HL-60/S4 treated with retinoic acid at 250 ng/mL for 4 days and 3 days (cell line): ENCODE data around the gene RBM38.

ENCODE experiments used
- in situ Hi-C: fragments of 300-500 bp; cut with MboI; formaldehyde crosslinking; loops from 2 replicates; pipeline ENCODE4 v1.7.0; 2022; ENCODE audit warnings: low sequenced_read_pairs

Gene RBM38

DNA sequence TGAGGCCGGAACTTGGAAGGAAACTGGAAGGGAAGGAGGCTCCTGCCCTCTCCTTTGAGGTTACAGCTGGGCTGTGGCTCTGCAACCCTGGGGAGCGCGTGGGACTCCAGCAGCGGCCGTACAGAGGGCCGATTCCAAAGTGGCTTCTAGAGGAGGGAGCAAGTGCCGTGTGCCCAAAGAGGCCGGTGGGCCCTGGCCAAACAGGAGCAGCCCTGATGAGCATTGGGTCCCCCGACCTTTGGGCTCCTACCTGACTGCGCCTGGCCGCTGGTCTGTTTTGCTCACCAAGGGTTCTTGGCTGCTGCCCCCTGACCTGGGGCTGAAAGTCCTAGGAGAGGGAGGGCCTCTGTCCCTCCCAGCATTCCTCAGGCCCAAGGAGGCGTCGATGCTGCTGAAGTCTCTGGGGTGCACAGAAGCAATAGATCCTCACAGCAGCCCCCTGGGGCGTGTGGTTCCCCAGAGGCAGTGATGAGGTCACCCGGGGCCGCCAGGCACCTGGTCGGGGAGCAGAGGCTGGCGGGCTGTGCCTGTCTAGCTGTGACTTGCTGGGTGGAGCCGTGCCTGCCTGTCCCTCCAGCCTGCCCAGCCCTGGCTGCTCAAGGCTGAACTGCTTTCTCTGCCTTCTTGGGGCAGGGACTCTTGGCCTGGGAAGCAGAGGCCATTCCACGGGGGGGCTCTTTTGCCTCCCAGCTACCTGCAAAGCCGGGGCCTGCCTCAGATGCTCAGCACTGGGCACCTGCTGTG lies 9.8 kb downstream of the RBM38 start:
- in situ Hi-C loops, result no loop called here

DNA sequence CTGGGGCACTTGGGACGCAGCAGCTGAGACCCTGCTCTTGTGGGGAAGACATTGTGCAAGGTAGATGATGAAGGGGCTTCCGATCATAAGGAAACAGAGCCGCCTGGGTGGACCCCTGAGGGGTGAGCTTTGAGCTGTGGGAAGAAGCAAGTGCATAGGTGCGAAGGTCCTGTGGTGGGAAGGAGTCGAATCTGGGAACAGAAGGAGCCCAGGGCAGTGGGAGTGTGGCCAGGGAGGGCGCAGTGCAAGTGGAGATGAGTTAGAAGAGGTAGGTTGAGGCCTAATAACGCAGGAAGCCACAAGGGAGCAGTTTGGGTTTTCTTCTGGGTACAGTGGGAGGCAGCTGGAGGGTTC lies 10.3 kb downstream of the RBM38 start:
- in situ Hi-C loops, result no loop called here

DNA sequence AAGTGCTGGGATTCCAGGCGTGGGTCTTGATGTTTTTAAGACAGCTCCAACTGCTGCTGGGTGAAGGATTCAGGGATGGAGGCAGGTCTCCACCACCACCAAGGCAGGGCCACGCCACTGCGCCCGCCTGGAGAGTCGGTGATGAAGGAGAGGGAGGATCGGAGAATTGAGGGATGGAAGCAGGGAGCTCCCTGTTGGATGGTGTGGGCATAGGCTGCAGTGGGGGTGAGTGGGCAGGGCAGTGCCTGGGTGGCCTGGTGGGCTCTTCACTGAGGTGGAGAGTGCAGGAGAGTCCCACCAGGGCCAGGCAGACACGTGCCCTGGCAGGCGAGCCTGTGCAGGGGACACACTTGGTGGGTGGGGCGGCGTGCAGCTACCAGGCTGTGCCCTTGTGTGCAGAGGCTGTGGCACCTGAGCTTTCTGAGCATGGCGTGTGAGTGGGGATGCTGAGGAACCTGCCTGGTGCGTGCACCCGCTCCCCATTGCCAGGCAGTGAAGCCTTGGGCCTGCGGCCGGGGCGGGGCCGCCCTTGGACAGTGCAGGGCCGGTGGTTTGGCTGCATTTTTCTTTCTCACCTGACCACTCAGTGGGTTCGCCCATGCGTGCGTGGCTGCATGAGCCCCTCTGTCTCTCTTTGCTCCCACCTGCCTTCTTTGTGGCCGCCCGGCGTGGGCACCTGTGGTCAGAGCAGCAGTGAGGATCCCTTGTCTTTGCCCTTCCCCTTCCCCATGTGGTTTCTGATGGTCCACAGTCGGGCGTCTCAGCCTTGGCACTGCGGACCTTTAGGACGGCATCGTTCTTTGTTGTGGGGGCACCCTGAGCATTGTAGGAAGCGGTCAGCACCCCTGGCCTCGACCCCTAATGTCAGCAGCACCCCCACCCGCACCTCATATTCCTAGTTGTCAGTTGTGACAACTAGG lies 11.3 kb downstream of the RBM38 start:
- in situ Hi-C loops, result no loop called here

DNA sequence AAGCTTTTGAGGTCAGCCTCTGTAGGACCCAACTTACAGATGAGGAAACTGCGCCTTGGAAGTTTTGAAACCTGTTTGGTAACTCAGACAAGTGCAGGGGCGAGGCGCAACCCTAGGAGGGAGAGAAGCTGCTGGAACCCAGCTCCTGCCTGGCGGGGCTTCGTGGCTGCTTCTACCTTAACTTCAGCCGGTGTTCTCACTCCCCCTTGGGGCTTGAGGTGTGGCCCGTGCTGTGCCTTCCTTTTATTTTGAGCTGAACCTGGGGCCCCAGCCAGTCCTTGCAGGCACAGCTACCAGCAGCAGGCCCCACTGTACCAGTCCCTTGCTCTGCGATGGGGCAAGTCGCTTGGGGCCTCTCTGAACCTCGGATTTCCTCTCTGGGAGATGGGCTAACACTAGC lies 12.0 kb downstream of the RBM38 start:
- in situ Hi-C loops, result no loop called here

DNA sequence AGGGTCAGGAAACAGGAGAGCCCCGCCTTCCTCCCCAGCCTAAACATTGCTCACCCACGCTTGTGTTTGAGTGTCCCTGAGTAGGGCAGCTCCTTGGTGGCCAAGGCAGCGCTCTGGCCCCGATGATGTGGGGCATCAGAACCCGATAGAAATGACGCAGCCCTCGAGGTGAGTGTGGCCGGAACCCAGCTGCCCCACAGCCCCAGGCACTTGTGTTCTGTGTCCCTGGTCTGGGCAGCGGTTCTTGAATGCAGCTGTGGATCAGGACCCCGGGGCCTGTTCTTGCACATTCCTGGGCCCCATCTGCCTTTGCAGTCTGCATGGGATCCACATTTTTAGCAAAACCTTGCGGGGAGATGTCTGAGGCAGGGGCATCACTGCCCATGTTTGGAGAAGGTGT lies 12.8 kb downstream of the RBM38 start:
- in situ Hi-C loops, result no loop called here

DNA sequence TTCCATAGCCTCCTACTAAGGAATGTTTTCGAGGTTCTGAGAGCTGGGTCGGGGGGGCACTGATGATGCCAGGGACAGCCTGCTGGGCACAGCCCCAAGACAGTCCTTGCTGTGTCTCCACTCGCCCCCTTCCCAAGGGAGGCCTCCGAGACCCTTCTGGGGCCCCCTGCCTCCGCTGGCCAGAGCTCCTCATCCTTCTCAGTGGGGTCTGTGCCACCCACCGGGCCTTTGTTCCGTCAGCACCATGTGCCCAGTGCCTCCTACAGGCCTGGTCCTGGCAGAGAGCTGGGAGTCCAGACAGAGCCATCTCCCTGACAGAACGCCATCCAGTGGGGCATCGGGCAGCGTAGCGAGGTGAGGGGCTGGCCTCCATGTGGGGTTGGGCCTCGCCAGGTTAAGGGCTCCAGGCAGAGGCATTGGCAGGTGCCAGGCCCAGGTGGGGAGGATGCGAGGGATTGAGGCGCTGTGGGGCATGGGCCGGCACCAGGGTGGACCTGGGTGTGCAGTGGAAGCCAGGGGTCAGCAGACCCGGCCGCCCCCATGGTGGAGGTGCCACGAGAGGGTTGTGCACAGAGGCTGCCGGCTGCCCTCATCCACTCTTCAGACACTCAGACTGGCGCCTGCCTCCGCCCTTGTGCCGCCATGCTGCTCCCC lies 13.3 kb downstream of the RBM38 start:
- in situ Hi-C loops, result no loop called here

DNA sequence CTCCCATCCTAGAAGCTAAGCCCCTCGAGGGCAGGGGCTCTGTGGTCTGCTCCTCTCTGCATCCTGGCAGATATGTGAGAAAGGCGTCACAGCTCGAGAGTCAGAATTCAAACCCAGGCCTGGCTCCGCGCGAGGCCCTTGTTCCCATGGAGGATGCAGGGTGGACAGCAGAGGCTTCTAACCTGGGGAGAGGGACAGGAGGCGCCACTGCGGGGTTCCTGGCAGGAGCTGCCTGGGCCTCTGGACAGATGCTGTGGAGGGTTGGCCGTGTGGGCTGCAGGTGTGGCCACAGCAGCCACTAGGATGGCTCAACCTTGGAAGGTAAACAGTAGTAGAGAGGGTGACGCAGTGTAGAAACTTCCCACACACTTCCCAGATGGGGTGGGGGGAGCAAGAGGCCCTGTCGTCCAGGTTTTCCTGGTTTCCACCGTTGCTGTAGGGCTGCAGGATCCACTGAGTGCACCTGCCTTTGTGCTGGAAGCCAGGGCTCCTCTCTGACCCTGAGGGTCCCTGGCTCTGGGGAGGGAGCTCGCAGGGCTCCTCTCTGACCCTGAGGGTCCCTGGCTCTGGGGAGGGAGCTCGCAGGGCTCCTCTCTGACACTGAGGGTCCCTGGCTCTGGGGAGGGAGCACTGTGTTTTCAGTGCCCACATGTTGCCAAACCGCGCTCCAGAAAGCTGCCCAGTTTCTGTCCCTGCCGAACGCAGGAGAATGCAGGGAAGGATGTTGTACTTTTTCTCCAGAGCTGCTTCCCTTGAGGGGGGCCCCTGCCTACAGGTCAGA lies 14.2 kb downstream of the RBM38 start:
- in situ Hi-C loops, result no loop called here

DNA sequence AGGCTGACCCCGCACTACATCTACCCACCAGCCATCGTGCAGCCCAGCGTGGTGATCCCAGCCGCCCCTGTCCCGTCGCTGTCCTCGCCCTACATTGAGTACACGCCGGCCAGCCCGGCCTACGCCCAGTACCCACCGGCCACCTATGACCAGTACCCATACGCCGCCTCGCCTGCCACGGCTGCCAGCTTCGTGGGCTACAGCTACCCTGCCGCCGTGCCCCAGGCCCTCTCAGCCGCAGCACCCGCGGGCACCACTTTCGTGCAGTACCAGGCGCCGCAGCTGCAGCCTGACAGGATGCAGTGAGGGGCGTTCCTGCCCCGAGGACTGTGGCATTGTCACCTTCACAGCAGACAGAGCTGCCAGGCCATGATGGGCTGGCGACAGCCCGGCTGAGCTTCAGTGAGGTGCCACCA lies 16.4 kb downstream of the RBM38 start:
- in situ Hi-C loops, result no loop called here

DNA sequence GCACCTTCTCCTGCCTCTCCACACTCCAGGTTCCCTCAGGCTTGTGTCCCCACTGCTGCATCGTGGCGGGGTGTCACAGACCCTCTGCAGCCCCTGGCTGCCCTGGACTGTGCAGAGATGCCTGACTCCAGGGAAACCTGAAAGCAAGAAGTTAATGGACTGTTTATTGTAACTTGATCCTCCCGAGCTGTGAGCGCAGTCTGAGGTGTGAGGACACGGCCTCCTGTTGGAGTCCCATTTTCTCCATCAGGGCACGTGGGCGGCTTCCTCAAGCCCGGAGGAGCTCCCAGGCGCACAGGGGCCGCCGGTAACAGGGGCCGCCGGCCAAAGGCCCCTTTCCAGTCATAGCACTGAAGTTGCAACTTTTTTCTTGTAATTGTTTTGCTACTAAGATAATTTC lies 16.9 kb downstream of the RBM38 start:
- in situ Hi-C loops, result no loop called here

DNA sequence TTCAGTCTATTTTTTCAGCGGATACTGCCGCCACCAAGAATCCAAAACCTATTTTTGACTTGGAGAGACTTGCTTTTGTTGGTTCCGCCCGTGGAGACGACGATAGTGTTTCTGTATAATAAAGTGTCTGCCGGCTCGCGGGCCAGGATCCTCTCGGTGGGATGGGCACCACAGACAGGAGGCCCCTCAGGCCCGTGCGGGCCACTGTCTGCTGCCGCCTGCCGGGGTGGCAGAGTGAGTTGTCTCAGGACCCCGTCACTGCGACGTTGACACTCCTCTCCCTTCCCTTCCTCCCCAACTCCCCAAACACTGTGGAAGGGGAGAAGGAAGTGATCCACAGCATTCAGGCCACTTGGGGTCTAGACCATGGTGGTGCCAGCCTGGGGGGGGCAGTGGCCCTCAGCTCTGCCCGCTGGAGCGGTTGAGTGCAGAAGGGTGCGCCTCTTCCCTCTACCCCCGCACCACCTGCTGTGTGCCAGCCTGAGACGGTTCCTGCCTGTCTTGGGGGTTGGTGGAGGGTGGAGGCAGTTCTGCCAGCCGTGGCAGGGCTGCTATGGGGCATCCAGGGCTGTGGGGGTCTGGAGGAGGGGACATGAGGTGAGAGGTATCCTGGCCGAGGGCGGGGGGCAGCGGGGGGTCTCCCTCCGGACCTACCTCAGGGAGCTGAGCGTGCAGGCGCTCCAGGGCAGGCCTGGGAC lies 17.5 kb downstream of the RBM38 start:
- in situ Hi-C loops, result no loop called here

DNA sequence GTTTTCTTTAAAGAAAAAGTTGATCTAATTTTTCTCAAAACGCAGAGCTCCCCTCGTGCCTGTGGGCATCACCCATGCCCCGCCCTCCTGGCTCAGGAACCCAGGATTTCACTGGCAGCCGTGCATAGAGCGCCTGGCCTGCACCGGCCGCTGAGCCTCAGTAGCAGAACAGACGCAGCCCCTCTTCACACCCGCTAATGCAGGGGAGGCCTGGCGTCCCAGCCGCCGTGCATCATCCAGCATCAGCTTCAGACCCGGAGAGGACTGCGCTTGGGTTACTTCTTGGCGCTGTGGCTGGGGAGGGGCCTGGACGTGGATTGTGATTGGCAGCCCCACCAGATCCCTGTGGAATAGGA lies 18.1 kb downstream of the RBM38 start:
- in situ Hi-C loops, result no loop called here

DNA sequence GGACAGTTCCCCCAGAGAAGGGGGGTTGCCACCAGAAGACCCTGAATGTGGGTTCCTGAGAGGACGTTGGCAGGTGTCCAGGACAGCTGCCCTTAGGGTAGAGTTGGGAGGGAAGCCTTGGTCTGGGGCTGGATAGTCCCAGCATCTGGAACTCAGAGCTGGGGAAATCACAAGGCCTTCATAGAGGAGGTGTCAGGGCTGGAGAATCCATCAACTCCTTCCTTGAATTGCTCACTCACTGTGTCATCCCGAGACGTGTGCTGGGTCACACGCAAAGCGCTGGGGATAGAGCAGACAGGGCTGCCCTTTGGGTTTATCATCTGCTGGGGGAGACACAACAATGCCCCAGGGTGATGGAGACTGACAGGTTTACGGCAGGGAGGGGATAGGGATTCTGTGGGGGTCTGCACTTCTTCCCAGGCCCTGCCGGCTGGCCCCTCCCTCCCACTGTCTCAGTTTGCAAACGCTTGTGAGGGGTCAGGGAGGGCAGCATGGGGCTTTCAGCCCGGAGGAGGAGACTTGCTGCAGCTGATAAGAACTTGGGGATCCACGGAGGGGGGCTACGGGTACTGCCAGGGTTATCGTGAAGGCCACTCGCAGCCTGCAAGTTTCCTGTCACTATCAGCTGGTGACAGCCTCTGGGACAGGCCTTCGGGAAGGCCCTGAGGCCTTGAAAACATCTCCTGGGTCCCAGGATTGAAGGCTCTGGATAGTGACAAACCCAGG lies 18.6 kb downstream of the RBM38 start:
- in situ Hi-C loops, result no loop called here

DNA sequence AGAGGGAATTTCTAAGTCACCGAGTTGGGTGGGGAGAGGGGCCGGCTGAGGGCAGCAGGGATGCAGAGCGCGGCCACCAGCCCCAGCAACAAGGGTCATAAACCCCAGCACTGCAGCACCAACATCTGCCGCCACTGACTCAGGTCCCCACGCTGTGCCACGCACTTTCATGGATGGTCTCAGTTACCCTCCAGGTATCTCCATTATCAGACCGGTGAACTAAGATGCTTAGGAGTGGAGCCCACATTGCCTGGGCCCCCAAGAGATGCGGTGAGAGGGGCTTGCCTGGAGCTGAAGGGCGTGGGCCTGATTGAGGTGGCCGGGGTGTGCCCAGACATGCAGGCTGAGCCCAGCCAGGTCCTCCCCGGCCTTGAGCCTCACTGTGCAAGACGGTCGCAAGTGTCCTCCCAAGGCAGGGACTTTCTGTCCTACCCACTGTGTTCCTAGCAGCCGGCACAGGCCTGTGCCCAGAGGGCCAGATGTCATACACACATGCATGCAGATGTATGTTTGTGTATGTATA lies 19.3 kb downstream of the RBM38 start:
- in situ Hi-C loops, result no loop called here

DNA sequence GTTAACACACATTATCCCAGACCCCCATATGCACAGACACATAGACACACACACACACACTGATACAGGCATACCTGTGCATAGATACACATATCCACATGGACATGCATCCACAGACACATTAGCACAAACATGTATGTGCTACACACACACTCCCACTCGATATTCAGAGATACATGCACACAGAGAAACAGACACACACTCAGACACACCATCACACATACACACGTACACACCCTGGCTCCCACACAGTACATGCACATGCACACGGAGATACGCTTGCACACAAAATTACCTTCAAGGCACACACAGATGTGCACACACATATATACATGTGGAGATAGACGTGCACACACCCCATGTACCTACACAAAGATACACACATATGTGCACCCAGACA lies 19.7 kb downstream of the RBM38 start:
- in situ Hi-C loops, result no loop called here

DNA sequence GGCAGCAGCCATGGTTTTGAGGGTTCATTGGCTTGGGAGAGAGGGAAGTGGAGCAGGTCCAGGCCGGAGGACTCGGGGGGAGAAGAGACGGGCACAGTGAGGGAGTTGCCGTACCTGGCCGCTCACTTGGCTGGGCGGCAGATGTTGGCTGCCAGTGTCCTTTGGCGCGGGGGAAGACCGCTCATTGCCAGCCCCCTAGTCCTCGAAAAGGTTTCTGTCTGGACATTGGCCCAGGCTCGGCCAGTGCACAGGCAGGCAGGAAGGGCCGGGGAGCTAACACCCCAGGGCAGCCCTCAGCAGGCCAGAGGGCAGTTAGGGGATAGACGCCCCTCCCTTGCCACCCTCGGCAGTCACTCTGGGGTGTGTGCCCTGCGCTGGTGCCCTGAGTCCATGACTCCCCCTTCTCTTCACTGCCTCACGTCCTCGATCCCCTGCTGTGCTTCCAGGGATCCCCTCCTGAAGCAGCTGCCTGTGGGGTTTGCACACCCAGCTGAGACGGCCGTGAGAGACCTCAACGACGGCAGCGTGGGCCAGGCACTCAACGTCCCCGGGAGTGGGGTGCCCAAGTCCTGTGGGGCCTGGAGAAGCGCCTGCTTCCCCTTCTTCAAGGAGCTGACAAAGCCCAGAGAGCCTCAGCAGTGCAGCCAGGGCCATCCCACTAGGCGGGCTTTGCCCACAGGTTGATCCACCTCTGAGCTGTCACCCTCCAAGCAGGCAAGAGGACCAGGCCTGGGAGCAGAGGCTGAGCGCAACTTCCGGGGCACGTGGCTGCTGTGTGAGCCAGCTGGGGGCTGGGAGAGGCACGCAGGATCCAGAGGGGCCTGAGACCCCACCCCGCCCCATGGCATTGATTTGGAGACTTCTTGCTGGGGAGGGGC lies 20.4 kb downstream of the RBM38 start:
- in situ Hi-C loops, result no loop called here

DNA sequence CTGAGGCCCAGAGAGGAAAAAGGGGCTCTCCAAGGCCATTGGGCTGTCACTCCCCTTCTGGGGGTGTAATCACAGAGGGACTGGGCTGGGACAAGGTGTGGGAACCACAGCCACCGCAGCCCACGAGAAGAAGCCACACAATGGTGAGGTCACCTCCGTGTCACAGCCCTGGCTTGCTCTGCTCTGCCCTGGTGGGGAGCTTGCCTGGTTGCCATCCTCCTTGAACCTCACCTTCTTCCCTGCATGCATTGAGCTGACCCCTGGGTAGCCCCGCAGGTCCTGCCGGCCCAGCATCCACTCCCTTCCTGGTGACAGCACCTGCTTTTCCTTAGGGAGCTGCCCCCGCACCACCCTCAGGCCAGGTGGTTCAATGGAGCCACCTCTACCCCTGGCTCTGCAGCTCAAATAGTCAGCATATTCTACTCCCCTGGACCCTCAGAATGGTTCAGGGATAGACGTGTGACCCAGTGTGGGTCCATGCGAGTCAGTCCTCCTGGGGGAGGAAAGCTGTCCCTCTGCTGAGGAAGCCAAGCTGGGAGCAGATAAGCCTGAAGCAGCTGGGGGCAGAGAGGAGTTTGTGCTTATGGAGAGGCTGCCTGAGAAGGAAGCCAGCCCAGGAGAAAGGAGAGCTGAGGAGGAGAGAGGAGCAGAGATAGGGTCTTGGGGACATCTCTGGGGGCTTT lies 21.3 kb downstream of the RBM38 start:
- in situ Hi-C loops, result no loop called here

DNA sequence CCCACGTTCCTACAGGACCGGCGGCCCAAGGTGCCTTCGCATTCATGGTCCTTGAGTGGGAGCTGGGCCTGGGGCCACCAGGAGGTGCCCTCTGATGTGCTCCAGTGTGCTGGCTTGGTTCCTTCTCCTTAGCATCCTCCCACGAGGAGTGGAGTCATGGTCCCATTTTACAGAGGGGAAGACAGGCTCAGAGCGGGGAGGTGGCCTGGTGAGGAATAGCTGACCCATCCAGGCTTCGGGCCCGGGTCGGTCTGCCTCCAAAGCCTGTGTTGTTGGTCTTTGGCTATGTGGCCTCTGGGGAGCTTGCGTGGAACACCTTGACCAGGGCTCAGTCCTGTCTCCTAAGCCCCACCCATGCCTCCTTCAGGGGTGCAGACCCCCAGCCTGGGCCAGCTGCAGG lies 22.8 kb downstream of the RBM38 start:
- in situ Hi-C loops, result no loop called here
